GM21515 (cell line): Measurements from ENCODE around the gene HMGCS2.

ENCODE experiments used
- ATAC-seq: cut with Tn5 transposase; IDR thresholded peaks from one replicate; pipeline ENCODE4 v1.9.1; 2021; ENCODE audit not compliant: unreplicated experiment

HMGCS2 gene

GRCh38 chr1:119768778-119769177, at the start of gene HMGCS2:
HMGCS2 (minus strand) TSS chr1:119768905; CDS start chr1:119768844, 61 bp downstream.
- no peak for ATAC-seq

- ATAC-seq, result no peak
These were observed 49.5 kb upstream of the HMGCS2 start for GRCh38 chr1:119818181-119818580.

GRCh38 chr1:119816407-119816806, 47.7 kb upstream of the HMGCS2 start:
- no peak for ATAC-seq

- no peak for ATAC-seq
These were observed 47.2 kb upstream of the HMGCS2 start for GRCh38 chr1:119815928-119816327.

- ATAC-seq, result no peak
These were observed 46.7 kb upstream of the HMGCS2 start for GRCh38 chr1:119815361-119815760.

- ATAC-seq, result no peak
These were observed 45.6 kb upstream of the HMGCS2 start for GRCh38 chr1:119814288-119814687.

GRCh38 chr1:119811985-119812557, 43.4 kb upstream of the HMGCS2 start:
- ATAC-seq, result no peak

GRCh38 chr1:119811387-119811786, 42.7 kb upstream of the HMGCS2 start, which contains the start of gene REG4:
REG4 (minus strand) TSS chr1:119811460; CDS start chr1:119808769, 2,691 bp downstream.
- ATAC-seq, result no peak

- peak; percentile 80 for ATAC-seq
These were observed 40.4 kb upstream of the HMGCS2 start for GRCh38 chr1:119808972-119809550.

- no peak for ATAC-seq
These were observed 39.8 kb upstream of the HMGCS2 start for GRCh38 chr1:119808491-119808890.

- ATAC-seq, result no peak
These were observed 37.8 kb upstream of the HMGCS2 start for GRCh38 chr1:119806489-119806888.

GRCh38 chr1:119805746-119806145, 37.0 kb upstream of the HMGCS2 start:
- no peak for ATAC-seq

- no peak for ATAC-seq
These were observed 36.5 kb upstream of the HMGCS2 start for GRCh38 chr1:119805247-119805646.

- ATAC-seq, result no peak
These were observed 31.0 kb upstream of the HMGCS2 start for GRCh38 chr1:119799599-119800177.

- ATAC-seq, result no peak
These were observed 30.3 kb upstream of the HMGCS2 start for GRCh38 chr1:119799003-119799402.

GRCh38 chr1:119797606-119798005, 28.9 kb upstream of the HMGCS2 start:
- no peak for ATAC-seq

GRCh38 chr1:119797162-119797561, 28.5 kb upstream of the HMGCS2 start:
- ATAC-seq, result no peak

GRCh38 chr1:119795261-119796200, 26.8 kb upstream of the HMGCS2 start:
- no peak for ATAC-seq

GRCh38 chr1:119794876-119795240, 26.2 kb upstream of the HMGCS2 start:
- no peak for ATAC-seq

GRCh38 chr1:119794230-119794875, 25.6 kb upstream of the HMGCS2 start:
- ATAC-seq, result no peak

GRCh38 chr1:119791377-119791776, 22.7 kb upstream of the HMGCS2 start:
- no peak for ATAC-seq
